Retinal pigment epithelial cell (primary cell): ENCODE data around the gene RPRD2.
"Not testable (repeated sequence)": the region's sequence is repeated elsewhere in the genome, so short reads cannot be mapped to it uniquely, and the experiment has no call there.

Experiments
- DNase-seq: peaks from one replicate; pipeline ENCODE4 v3.0.0-alpha.2; 2010; ENCODE audit warnings: low read depth
- H3K4me3 ChIP-seq: 2 replicates; pipeline ENCODE4 v1.5.1; 2011; ENCODE audit warnings: mild to moderate bottlenecking, low read length, control low read depth, moderate library complexity
- CTCF ChIP-seq: conservative IDR thresholded peaks from 2 replicates; pipeline ENCODE4 v1.5.1; 2011; ENCODE audit warnings: low read depth, low read length, control low read depth, inconsistent platforms

Gene RPRD2

DNA sequence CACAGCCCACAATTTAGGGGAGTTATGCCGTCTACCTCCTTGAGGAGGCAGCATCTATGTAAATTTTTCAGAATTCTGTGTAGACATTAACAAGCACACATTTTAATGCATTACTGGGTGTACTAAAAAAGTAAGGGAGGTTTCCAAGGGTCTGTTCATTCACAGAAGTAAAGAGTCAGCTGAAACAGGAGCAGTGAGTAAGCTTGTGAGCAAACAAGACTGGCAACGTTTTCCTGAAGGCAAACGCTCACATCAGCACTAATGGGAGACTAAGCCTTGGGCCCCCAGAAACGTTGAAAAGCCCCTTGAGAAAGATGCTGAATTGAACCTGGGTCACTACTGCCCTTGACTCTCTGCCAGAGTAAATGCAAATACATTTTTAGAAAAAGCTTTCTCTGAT, 25.7 kb downstream of the RPRD2 start:
- no peak for TF ChIP-seq CTCF
- DNase-seq: no peak
- no peak overlapping the region for H3K4me3 ChIP-seq

- no peak for TF ChIP-seq CTCF
Measured at GRCh38 chr1:150392627-150393026, 28.7 kb downstream of the RPRD2 start.

DNA sequence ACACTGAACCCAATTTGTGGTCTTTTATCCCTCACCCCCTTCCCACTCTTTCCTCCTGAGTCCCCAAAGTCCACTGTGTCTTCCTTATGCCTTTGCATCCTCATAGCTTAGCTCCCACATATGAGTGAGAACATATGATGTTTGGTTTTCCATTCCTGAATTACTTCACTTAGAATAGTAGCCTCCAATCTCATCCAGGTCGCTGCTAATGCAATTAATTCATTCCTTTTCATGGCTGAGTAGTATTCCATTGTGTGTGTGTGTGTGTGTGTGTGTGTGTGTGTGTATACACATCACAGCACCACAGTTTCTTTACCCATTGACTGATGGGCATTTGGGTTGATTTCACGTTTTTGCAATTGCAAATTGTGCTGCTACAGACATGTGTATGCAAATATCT, 31.2 kb downstream of the RPRD2 start:
- not testable (repeated sequence) for DNase-seq, H3K4me3 ChIP-seq

More at GRCh38 chr1:150392627-150393026, 28.7 kb downstream of the RPRD2 start:
- DNase-seq: no peak
- no peak overlapping the region for H3K4me3 ChIP-seq

- no peak for TF ChIP-seq CTCF
- no peak for DNase-seq
- no peak overlapping the region for H3K4me3 ChIP-seq
Measured at GRCh38 chr1:150397392-150398032, 33.6 kb downstream of the RPRD2 start.

DNA sequence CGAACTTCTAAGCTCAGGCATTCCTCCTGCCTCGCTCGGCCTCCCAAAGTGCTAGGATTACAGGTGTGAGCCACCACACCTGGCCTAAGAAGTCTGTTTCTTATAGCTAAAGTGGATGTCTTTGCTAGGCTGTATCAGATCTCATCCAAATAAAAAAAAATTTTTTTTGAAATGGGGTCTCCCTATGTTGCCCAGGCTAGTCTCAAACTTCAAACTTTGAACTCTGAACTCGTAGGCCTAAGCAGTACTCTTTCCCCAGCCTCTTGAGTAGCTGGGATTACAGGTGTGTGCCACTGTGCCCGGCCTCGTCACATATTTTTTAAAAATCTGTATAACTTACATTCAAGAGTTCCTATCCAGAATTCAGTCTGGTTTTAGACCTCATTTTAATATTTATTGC, 40.5 kb downstream of the RPRD2 start:
- no peak for TF ChIP-seq CTCF
- no peak for DNase-seq
- no peak overlapping the region for H3K4me3 ChIP-seq

DNA sequence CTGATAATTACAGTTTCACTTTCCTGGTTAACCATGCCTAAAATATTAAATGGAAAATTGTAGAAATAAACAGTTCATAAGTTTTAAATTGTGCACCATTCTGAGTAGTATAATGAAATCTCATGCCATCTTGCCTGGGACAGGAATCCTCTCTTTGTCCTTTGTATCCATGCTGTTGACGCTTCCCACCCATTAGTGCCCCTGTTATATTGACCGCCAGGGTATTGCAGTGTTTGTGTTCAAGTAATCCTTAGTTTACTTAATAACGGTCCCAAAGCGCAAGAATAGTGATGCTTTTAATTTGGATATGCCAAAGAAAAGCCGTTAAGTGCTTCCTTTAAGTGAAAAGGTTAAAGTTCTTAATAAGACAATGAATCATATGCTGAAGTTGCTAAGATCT, 41.7 kb downstream of the RPRD2 start:
- H3K4me3 ChIP-seq: no peak overlapping the region
- no peak for TF ChIP-seq CTCF
- DNase-seq: no peak

GRCh38 chr1:150406483-150406882, 42.5 kb downstream of the RPRD2 start:
- DNase-seq: no peak
- no peak overlapping the region for H3K4me3 ChIP-seq
- TF ChIP-seq CTCF: no peak
